ENCODE measurements around the gene CSF1R.

The CSF1R gene

DNA sequence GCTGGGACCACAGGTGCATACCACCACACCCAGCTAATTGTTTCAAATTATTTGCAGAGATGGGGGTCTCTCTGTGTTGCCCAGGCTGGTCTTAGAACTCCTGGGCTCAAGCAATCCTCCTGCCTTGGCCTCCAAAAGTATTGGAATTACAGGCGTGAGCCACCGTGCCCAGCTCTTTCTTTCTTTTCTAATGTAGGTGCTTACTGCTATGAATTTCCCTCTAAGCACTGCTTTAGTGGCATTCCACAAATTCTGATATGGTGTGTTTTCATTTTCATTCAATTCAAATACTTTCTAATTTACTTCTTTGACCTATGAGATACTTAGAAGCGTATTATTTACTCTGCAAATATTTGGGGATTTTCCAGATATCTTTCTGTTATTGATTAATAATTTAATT is 70.9 kb downstream of the CSF1R start:
- TF ChIP-seq, protein P1, sequence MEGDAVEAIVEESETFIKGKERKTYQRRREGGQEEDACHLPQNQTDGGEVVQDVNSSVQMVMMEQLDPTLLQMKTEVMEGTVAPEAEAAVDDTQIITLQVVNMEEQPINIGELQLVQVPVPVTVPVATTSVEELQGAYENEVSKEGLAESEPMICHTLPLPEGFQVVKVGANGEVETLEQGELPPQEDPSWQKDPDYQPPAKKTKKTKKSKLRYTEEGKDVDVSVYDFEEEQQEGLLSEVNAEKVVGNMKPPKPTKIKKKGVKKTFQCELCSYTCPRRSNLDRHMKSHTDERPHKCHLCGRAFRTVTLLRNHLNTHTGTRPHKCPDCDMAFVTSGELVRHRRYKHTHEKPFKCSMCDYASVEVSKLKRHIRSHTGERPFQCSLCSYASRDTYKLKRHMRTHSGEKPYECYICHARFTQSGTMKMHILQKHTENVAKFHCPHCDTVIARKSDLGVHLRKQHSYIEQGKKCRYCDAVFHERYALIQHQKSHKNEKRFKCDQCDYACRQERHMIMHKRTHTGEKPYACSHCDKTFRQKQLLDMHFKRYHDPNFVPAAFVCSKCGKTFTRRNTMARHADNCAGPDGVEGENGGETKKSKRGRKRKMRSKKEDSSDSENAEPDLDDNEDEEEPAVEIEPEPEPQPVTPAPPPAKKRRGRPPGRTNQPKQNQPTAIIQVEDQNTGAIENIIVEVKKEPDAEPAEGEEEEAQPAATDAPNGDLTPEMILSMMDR (IDR thresholded peaks at IDR 0.05; ENCODE audit: extremely low read depth, insufficient read depth, missing control alignments), result no peak
- DNase-seq (ENCODE audit: low spot score), result no peak
- in situ Hi-C loops (cut with MboI; ENCODE audit: low pct_unique_long_range_greater_than_20kb, low sequenced_read_pairs, unreplicated experiment), result no loop called here

DNA sequence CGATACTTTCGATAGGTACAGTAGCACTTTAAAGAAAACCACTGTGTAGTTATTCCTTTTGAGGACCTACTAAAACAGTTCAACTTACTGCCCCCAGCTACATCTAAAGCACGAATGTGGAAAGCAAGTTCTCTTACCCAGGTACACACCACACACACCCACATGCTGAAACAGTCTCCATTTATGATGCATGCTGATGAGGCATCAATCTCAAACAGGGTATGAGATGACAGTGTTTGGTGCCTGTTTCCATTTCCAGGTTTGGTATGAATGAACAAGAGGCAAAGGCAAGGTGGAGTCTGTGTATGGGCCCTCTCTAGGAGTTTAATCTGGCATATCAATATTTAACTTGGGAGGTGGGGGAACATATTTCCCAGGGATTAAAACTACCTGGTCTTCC is 71.9 kb downstream of the CSF1R start:
- in situ Hi-C loops (cut with MboI; ENCODE audit: low pct_unique_long_range_greater_than_20kb, low sequenced_read_pairs, unreplicated experiment), result no loop called here
- no peak for DNase-seq (ENCODE audit: low spot score)
- TF ChIP-seq, protein P1 (IDR thresholded peaks at IDR 0.05; ENCODE audit: extremely low read depth, insufficient read depth, missing control alignments), result no peak

DNA sequence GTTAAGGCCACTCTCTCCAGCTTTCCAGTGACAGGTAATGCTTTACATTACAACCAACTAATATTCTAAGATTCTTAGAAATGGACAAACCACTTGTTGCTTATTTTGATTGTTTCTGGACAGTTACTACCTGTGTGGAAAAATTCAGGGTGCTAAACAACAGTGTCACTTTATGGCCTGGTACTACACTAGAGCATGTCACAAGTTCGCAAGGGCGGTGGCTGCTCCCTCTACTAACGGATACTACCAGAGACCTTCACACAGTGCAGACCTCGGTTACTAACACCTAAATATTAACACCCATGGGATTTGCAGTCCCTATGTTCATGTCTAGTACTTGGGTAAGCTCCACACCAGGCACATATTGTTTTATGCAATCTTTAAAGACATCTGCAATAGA is 72.4 kb downstream of the CSF1R start:
- TF ChIP-seq, protein P1 (IDR thresholded peaks at IDR 0.05; ENCODE audit: extremely low read depth, insufficient read depth, missing control alignments), result no peak
- in situ Hi-C loops (cut with MboI; ENCODE audit: low pct_unique_long_range_greater_than_20kb, low sequenced_read_pairs, unreplicated experiment), result no loop called here
- DNase-seq (ENCODE audit: low spot score), result no peak

DNA sequence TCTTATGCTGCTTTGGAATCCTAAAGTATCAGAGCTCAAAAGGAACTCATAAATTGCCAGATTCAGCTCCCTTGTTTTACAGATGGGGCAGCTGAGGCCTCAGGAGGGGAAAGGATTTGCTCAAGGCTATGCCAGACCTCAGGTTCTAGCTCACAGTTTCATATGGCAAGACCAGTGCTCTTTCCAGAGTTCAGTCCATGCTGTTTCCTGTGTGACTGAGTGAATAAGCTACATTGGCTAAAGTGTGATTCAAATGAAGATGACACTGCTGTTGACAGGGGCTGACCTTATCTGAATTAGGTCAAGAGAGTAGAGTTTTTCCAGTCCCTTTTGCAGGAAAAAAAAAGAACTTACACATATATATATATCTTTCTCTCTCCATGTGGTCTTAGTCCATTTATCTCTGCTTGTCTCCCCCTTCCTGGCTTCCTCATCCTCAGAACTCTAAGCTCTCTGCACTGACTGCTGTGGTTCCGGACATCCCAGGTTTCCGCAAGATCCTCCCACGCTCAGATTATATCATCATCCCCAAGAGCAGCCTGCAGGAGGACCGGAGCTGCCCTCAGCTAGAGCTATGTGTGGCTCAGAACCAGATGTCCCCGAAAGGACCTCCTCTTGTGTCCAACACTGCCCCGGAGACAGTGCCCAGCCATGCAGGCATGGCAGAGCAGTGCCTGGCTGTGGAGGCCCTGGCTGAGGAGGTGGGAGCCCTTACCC is 76.5 kb downstream of the CSF1R start:
- TF ChIP-seq, protein P1 (IDR thresholded peaks at IDR 0.05; ENCODE audit: extremely low read depth, insufficient read depth, missing control alignments), result no peak
- in situ Hi-C loops (cut with MboI; ENCODE audit: low pct_unique_long_range_greater_than_20kb, low sequenced_read_pairs, unreplicated experiment), result no loop called here
- no peak for DNase-seq (ENCODE audit: low spot score)

DNA sequence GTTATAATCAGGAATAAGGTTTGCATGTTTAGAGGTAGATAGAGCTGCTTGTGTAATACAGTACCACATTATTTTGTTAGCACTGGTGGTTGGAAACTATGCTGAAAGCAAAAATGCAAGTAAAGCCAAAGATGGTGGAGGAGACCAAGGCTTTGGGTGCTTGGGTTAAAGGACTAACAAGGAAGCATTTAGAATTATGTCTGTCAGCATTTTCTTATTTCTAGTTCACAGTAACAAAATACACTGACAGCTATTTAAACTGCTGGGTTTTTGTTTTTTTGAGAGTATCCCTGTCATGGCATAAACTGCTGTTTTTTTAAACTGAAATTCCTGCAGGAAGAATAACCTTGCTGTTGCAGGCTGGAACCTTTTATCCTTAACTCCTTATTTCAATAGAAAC is 79.3 kb downstream of the CSF1R start:
- TF ChIP-seq, protein P1 (IDR thresholded peaks at IDR 0.05; ENCODE audit: extremely low read depth, insufficient read depth, missing control alignments), result no peak
- in situ Hi-C loops (cut with MboI; ENCODE audit: low pct_unique_long_range_greater_than_20kb, low sequenced_read_pairs, unreplicated experiment), result no loop called here
- no peak for DNase-seq (ENCODE audit: low spot score)

DNA sequence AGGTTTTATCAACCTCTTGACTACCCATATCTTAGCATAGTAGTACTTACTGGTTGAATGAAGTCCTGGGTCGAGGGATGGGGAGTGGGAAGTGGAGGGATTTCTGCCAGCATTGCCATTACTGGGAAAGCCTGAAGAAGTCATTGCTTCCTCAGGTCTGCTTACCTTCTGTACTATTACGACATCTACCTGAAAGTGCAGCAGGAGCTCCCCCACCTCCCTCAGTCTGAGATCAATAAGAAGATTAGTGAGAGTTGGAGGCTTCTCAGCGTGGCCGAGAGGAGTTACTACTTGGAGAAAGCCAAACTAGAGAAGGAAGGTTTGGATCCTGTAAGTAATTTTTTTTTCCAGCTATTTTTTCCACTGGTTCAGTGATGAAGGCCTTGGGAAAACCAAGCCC is 80.0 kb downstream of the CSF1R start:
- DNase-seq (ENCODE audit: low spot score), result no peak
- in situ Hi-C loops (cut with MboI; ENCODE audit: low pct_unique_long_range_greater_than_20kb, low sequenced_read_pairs, unreplicated experiment), result no loop called here
- TF ChIP-seq, protein P1 (IDR thresholded peaks at IDR 0.05; ENCODE audit: extremely low read depth, insufficient read depth, missing control alignments), result no peak

All from GM13977 (cell line).